Right atrium auricular region (tissue), 2 donors: Measurements from ENCODE around the gene COL20A1. TPM values are rescaled to one million over a fixed set of nuclear protein-coding genes. Genes with fewer than 3 reads are reported as not detected.

Source experiments
- DNase-seq: peaks from one replicate; pipeline ENCODE4 v3.0.0-alpha.2; 2019; ENCODE audit warnings: low spot score
- H3K27ac ChIP-seq, 2 donors: fragments of 200-600 bp; sonication (generic); 1 replicate in 1 of 2; 2 replicates in 1 of 2; pipeline ENCODE4 v1.5.1; 2016 to 2019
- H3K27me3 ChIP-seq, 2 donors: fragments of 200-600 bp; sonication (generic); one replicate each; pipeline versions ENCODE4 v1.5.1 to v1.6.0; 2017 to 2019
- H3K36me3 ChIP-seq: fragments of 200-600 bp; sonication (generic); one replicate; pipeline ENCODE4 v1.5.1; 2016
- H3K4me1 ChIP-seq, 2 donors: fragments of 200-600 bp; sonication (generic); one replicate each; pipeline versions ENCODE4 v1.5.1 to v1.6.0; 2017 to 2019
- H3K4me3 ChIP-seq, 2 donors: fragments of 200-600 bp; sonication (generic); 1 replicate in 1 of 2; 2 replicates in 1 of 2; pipeline ENCODE4 v1.5.1; 2017 to 2019; ENCODE audit warnings: mild to moderate bottlenecking in 1 of 2, moderate library complexity in 1 of 2
- H3K9me3 ChIP-seq, 2 donors: fragments of 200-600 bp; sonication (generic); one replicate each; pipeline ENCODE4 v1.5.1; 2019
- total RNA-seq, 2 donors: library from RNA; depleted of rRNA; stranded (reverse); fragments of >200 nt; gene quantifications; one replicate each; pipeline ENCODE4 v1.1.0, GENCODE V29; 2016
- TF ChIP-seq, protein P1 (sequence below), 2 donors: fragments of 200-600 bp; sonication (generic); IDR thresholded peaks; one replicate each; pipeline ENCODE4 v1.5.1; 2019; ENCODE audit warnings: antibody characterized with exemption in 2 of 2

COL20A1 gene
- total RNA-seq, 2 donors from 2014 or later: not detected

GRCh38 chr20:63272105-63273058 lies 20.6 kb upstream of the COL20A1 start, which contains the start of gene ARFGAP1:
ARFGAP1 (plus strand) TSS chr20:63272813; CDS start chr20:63275581, 2,768 bp downstream.
- Histone ChIP-seq H3K4me3 (peak within 1 kb of the TSS; percentile 75 to 97), H3K4me1 (peaks cover 0 to 23% of the 10 kb centered on the region in 2 donors), H3K27me3 (no peaks in the 10 kb centered on the region), H3K27ac (peak within 1 kb of the TSS; percentile 62 to 69), H3K36me3 (peaks cover 13% of the 10 kb centered on the region), H3K9me3 (no peaks in the 10 kb centered on the region)
- peak; percentile 88 for DNase-seq
- TF ChIP-seq, protein P1, sequence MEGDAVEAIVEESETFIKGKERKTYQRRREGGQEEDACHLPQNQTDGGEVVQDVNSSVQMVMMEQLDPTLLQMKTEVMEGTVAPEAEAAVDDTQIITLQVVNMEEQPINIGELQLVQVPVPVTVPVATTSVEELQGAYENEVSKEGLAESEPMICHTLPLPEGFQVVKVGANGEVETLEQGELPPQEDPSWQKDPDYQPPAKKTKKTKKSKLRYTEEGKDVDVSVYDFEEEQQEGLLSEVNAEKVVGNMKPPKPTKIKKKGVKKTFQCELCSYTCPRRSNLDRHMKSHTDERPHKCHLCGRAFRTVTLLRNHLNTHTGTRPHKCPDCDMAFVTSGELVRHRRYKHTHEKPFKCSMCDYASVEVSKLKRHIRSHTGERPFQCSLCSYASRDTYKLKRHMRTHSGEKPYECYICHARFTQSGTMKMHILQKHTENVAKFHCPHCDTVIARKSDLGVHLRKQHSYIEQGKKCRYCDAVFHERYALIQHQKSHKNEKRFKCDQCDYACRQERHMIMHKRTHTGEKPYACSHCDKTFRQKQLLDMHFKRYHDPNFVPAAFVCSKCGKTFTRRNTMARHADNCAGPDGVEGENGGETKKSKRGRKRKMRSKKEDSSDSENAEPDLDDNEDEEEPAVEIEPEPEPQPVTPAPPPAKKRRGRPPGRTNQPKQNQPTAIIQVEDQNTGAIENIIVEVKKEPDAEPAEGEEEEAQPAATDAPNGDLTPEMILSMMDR (IDR thresholded peaks at IDR 0.05): no peak

- Histone ChIP-seq H3K27ac (peak overlapping the region; percentile 62 to 69), H3K36me3 (peaks cover 20% of the 10 kb centered on the region)
Observed at GRCh38 chr20:63273059-63273579, 19.9 kb upstream of the COL20A1 start.

DNA sequence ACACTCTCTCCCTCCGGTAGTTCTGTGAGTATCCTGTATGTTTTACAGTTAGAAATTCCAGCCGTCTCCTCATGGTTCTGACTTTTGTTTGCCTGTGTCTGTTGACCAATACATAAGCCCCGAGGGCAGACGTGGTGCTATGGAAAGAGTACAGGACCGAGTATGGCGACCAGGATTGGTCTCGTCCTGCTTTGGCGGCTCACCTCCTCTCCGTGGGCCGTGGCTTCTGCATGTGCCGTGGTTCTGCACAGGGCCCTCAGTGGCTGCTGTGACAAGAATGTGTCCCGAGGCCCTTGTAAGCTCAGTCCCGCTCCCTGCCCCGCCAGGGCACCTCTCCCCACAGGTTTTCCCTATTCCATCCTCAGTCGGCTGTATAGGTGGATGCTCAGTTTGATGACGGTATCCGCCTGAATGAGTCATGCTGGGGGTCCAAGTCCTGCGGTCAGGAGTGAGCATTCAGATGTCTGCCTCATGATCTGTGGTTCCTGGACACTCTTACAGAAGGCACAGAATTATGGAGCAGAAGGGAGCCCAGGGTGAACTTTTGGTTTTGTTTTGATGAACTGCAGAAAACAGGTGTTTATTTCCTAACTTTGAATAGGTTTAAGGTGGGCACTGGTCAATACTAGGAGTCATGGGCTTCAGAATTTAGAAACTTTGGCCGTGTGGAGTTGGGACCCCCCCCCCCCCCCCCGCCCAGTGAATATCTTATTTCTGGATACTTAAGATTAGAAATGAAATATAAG lies 19.2 kb upstream of the COL20A1 start:
- Histone ChIP-seq H3K27ac (no peak overlapping the region), H3K36me3 (peaks cover 27% of the 10 kb centered on the region), H3K4me3 (peak overlapping the region; percentile 75 to 97), H3K27me3 (no peaks in the 10 kb centered on the region), H3K4me1 (peaks cover 0 to 23% of the 10 kb centered on the region in 2 donors), H3K9me3 (no peaks in the 10 kb centered on the region)
- TF ChIP-seq, protein P1 (IDR thresholded peaks at IDR 0.05): no peak
- DNase-seq: no peak

More at GRCh38 chr20:63273059-63273579, 19.9 kb upstream of the COL20A1 start:
- peak overlapping the region; percentile 75 to 97 for H3K4me3 ChIP-seq
- no peaks in the 10 kb centered on the region for H3K27me3 ChIP-seq
- DNase-seq: no peak
- TF ChIP-seq, protein P1 (IDR thresholded peaks at IDR 0.05): no peak
- peaks cover 0 to 23% of the 10 kb centered on the region in 2 donors for H3K4me1 ChIP-seq
- H3K9me3 ChIP-seq: no peaks in the 10 kb centered on the region

- Histone ChIP-seq H3K36me3 (peaks cover 33% of the 10 kb centered on the region), H3K4me1 (peaks cover 0 to 23% of the 10 kb centered on the region in 2 donors), H3K4me3 (peak overlapping the region in 1 of 2 donors; percentile 97), H3K27ac (no peak overlapping the region), H3K27me3 (no peaks in the 10 kb centered on the region), H3K9me3 (no peaks in the 10 kb centered on the region)
- TF ChIP-seq, protein P1 (IDR thresholded peaks at IDR 0.05): no peak
- DNase-seq: no peak
Observed at GRCh38 chr20:63274381-63275228, 18.4 kb upstream of the COL20A1 start.

DNA sequence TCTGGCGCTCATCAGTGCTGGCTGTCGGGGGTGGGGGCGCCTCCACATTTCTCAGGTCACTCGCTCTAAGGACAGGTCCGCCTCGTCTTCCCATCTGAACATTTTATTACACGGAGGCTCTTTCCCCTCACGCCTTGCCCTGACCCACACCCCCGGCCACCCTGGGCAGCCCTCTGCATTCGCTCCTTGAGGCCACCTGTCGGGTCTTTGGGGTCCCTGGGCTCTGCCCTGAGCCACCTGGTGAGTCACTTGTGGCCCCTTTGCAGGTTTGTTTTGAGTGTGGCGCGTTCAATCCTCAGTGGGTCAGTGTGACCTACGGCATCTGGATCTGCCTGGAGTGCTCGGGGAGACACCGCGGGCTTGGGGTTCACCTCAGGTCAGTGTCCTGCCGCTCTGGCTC lies 17.2 kb upstream of the COL20A1 start:
- Histone ChIP-seq H3K9me3 (no peaks in the 10 kb centered on the region), H3K36me3 (peaks cover 46% of the 10 kb centered on the region), H3K4me3 (no peak overlapping the region), H3K27me3 (no peaks in the 10 kb centered on the region), H3K4me1 (peaks cover 0 to 23% of the 10 kb centered on the region in 2 donors), H3K27ac (no peak overlapping the region)
- TF ChIP-seq, protein P1 (IDR thresholded peaks at IDR 0.05): no peak
- DNase-seq: no peak
